T-helper 2 cell treated with Interferon-gamma antibody and Interleukin-4, amounts not matched to agents 5 μg/mL and 100 μg/mL, for 36 hours (primary cell): ENCODE results near the gene IL4I1.
"Not testable (repeated sequence)": the region's sequence is repeated elsewhere in the genome, so short reads cannot be mapped to it uniquely, and the experiment has no call there.

Source experiments
- DNase-seq: peaks from one replicate; pipeline ENCODE4 v3.0.0; 2021; ENCODE audit warnings: low spot score
- H3K27ac Mint-ChIP-seq: one replicate; pipeline ENCODE4 v1.8.0; 2021; ENCODE audit warnings: mild to moderate bottlenecking, mixed read lengths
- H3K27me3 Mint-ChIP-seq: one replicate; pipeline ENCODE4 v1.8.0; 2021; ENCODE audit warnings: low read depth, mixed read lengths
- H3K36me3 Mint-ChIP-seq: one replicate; pipeline ENCODE4 v1.8.0; 2021; ENCODE audit warnings: low read depth, mixed read lengths
- H3K4me1 Mint-ChIP-seq: one replicate; pipeline ENCODE4 v1.8.0; 2021; ENCODE audit warnings: low read depth, mixed read lengths
- H3K4me3 Mint-ChIP-seq: one replicate; pipeline ENCODE4 v1.8.0; 2022; ENCODE audit warnings: mild to moderate bottlenecking, moderate library complexity, mixed read lengths
- H3K9me3 Mint-ChIP-seq: one replicate; pipeline ENCODE4 v1.8.0; 2021; ENCODE audit warnings: mixed read lengths

IL4I1 gene

DNA sequence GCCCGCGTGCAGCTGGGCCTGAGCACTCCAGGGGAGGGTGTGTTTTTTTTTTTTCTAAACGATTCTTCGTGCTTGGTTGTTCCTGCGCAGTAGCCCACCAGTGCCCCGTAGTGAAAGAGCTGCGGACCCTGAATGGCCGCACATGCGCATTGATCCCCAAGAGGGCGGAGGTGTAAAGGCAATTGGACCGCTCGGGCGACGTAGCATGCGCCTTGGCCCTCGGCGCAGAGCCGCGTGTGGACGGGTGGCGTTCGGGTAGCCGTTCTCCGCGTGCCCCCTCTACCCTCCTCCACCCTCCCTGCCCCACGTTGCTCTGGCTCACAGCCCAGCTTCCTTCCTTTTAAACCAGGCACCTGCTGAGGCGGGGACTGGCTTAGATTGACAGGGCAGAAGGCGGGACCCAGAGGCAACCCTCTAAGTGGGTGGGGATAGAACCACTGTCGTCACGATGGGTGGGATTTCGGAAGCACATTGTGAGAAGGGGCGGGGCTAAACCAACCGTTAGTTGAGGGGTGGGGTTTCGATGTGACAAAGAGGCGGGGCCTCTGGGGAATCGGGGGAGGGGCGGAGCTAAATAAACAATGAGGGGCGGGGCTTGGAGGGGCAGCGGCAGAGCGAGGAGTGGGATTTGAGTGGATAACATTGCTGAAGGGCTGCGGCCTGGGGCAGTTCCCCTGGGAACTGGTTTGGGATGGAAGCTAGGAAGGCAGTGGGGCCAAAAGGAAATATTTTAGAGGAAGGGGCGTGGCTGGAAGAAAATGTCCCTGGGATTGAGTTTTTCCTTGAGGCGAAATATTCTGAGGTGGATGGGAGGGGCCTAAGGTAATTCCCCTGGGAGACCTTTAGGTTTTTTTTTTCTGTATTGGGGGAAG, 33.2 kb upstream of the IL4I1 start:
- H3K4me1 Mint-ChIP-seq, result peaks cover 40% of the 10 kb centered on the region
- DNase-seq, result peak; percentile 90
- peak overlapping the region; percentile 98 for H3K4me3 Mint-ChIP-seq
- H3K27me3 Mint-ChIP-seq, result no peaks in the 10 kb centered on the region
- H3K36me3 Mint-ChIP-seq, result peaks cover 46% of the 10 kb centered on the region
- H3K9me3 Mint-ChIP-seq, result no peaks in the 10 kb centered on the region
- peak overlapping the region; percentile 99 for H3K27ac Mint-ChIP-seq

DNA sequence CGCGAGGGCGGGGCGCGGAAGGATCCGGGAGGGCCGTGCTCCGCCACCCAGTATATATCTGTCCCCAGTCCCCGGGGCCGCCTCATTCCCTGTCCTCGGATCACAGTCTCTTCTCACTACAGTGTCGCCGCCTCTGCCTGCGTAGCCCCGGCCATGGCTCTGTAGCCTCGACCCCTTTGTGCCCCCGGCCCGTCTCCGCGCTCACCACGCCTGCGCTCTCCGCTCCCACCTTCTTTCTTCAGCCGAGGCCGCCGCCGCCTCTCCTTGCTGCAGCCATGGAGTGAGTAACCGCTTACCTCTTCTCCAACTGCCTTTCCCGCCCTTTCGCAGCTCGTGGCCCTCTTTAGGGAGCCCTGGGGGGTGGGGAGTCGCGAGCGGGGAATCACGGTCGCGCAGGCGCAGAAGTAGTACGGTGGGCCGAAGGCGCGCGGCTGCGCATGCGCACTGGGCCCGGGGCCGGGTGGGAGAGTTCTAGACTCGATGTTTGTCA, 32.5 kb upstream of the IL4I1 start, which contains the start of the genes ATF5 and NUP62:
ATF5 (plus strand) TSS at position 85 of the 490 bp plus-strand sequence. CDS start 1,646 bp downstream, outside the sequence.
NUP62 (minus strand) TSS at position 384 of the 490 bp plus-strand sequence. CDS start 19,697 bp downstream, outside the sequence.
- Mint-ChIP-seq H3K4me1 (peaks cover 40% of the 10 kb centered on the region), H3K36me3 (peaks cover 46% of the 10 kb centered on the region), H3K27me3 (no peaks in the 10 kb centered on the region), H3K9me3 (no peaks in the 10 kb centered on the region), H3K27ac (peak within 1 kb of the TSS; percentile 99), H3K4me3 (peak within 1 kb of the TSS; percentile 98)
- DNase-seq, result peak; percentile 90

- H3K27ac Mint-ChIP-seq, result peak overlapping the region; percentile 79
- H3K4me1 Mint-ChIP-seq, result peaks cover 33% of the 10 kb centered on the region
- DNase-seq, result no peak
- peak overlapping the region; percentile 98 for H3K4me3 Mint-ChIP-seq
- peaks cover 52% of the 10 kb centered on the region for H3K36me3 Mint-ChIP-seq
- H3K9me3 Mint-ChIP-seq, result no peaks in the 10 kb centered on the region
- no peaks in the 10 kb centered on the region for H3K27me3 Mint-ChIP-seq
Measured at GRCh38 chr19:49927526-49928264, 31.0 kb upstream of the IL4I1 start.

GRCh38 chr19:49926515-49926914, 29.8 kb upstream of the IL4I1 start:
- peaks cover 52% of the 10 kb centered on the region for H3K36me3 Mint-ChIP-seq
- H3K4me1 Mint-ChIP-seq, result peaks cover 33% of the 10 kb centered on the region
- DNase-seq, result no peak
- H3K4me3 Mint-ChIP-seq, result peak overlapping the region; percentile 43
- H3K27me3 Mint-ChIP-seq, result no peaks in the 10 kb centered on the region
- no peak overlapping the region for H3K27ac Mint-ChIP-seq
- H3K9me3 Mint-ChIP-seq, result no peaks in the 10 kb centered on the region

DNA sequence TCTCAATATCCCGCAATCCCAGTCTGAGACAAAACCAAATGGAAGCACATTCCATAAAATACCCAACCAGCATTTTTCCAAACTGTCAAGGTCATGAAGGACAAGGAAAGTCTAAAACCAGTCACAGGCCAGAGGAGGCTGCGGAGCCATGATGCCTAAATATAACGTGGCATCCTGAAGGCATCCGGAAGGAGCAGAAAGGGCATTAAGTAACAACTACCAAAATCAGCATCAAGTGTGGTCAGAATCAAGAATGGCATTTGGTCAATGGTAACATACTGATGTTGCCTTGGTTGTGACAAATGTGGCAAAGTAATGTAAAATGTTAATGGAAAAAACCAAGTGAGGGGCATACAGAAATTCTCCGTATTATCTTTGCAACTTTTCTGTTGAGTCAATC, 28.8 kb upstream of the IL4I1 start:
- Mint-ChIP-seq H3K4me1 (peaks cover 28% of the 10 kb centered on the region), H3K9me3 (no peaks in the 10 kb centered on the region), H3K4me3 (no peak overlapping the region), H3K36me3 (peaks cover 51% of the 10 kb centered on the region), H3K27me3 (no peaks in the 10 kb centered on the region), H3K27ac (no peak overlapping the region)
- no peak for DNase-seq

DNA sequence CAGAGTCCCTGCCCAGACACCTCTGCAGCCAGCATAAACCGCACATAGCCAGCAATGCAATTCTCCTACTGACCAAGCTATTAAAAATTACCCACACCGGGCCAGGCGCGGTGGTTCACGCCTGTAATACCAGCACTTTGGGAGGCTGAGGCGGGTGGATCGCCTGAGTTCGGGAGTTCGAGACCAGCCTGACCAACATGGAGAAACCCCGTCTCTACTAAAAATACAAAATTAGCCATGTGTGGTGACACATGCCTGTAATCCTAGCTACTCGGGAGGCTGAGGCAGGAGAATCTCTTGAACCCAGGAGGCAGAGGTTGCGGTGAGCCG, 28.2 kb upstream of the IL4I1 start:
- H3K27ac Mint-ChIP-seq, result not testable (repeated sequence)

GRCh38 chr19:49924004-49924880, 27.6 kb upstream of the IL4I1 start:
- H3K4me3 Mint-ChIP-seq, result no peak overlapping the region
- no peak for DNase-seq
- H3K9me3 Mint-ChIP-seq, result no peaks in the 10 kb centered on the region
- peaks cover 23% of the 10 kb centered on the region for H3K4me1 Mint-ChIP-seq
- no peak overlapping the region for H3K27ac Mint-ChIP-seq
- peaks cover 47% of the 10 kb centered on the region for H3K36me3 Mint-ChIP-seq
- H3K27me3 Mint-ChIP-seq, result no peaks in the 10 kb centered on the region

More for the DNA sequence above, 28.2 kb upstream of the IL4I1 start:
- not testable (repeated sequence) for DNase-seq, H3K27me3 Mint-ChIP-seq, H3K9me3 Mint-ChIP-seq, H3K4me3 Mint-ChIP-seq
- H3K4me1 Mint-ChIP-seq, result peaks cover 22% of the 10 kb centered on the region
- H3K36me3 Mint-ChIP-seq, result peaks cover 45% of the 10 kb centered on the region

DNA sequence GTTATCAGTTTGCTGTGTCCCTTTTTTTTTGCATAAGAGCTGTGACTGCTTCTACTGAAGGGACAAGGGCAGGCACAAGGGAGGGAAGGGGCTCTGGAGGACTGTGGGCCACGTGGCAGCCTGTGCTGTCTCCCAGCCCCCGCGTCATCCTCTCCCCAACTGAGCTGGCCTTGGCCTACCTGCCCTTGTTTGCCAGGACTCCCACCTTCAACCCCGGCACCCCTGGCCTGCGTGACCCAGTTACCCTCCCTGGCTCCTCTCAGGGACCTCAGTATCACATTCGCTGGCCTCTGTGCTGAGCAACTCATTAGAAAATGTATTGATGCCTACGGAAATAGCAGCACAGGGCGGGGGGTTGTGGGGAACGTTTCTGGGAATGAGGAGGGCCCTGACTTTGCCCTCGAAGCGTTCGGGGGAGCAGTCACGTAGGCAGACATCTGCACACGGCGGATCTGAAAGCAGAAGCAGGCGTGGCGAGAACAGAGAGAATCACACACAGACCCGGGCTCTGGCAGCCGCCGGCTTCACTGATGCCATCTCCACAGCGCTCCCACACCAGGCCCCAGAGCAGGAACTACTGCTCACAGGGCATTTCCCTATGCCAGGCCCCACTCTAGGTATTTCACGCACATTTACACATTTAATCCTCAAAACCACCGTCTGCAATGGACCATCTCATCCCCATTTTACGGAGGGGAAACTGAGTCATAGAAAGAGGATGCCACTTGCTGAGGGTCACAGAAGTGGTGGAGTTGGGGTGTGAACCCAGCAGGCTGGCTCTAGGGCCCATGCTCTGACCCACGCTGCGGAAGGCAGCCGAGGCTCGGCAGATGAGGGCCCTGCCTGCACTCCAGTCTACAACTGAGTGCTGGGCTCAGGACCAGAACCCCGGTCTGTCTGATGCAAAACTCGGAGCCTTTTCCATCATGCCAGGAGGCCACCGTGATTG, 26.6 kb upstream of the IL4I1 start:
- Mint-ChIP-seq H3K27me3 (no peaks in the 10 kb centered on the region), H3K36me3 (peaks cover 42% of the 10 kb centered on the region), H3K4me1 (peaks cover 23% of the 10 kb centered on the region), H3K4me3 (no peak overlapping the region), H3K27ac (no peak overlapping the region), H3K9me3 (no peaks in the 10 kb centered on the region)
- no peak for DNase-seq

DNA sequence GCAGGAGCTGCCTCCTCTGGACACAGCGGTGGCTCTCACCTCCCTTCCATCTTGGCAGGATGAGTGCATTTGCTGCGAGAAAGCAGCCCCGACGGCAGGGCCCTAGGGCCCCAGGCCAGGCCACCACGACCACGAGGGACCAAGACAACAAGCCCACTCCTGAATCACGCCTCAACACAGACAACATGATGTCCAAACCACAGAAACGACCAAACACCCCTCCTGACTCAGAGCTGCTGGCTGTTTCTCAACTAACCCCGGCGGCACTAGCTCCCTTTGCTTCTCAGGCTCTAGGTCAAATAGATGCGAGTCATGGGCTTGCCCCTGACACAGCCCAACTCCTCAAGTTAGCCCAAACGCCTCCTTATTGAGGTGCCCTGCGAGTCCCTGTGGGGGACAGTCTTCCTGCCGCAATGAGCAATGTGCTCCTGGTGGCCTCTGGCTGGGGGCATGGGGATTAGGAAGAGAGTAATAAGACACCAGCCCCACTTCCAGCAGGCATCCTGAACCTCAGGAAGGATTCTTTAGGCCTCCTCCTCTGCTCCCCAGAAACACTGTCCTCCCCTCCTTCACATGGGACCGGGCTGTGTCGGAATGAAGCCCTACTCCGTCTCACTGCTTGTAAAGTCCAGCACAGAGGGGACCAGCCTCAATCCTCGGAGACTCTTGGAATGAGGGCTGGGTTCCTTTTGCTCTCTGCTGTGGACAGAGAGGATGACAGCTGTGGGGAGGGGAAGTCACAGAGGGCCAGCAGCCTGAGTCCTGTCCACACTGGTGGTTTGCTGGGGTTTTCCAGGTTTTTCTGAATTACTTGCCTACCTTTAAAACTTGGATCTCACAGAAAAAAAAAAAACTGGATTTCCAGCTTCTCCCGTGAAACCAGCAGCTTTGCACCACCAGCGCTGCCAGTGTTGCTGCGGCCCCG, 25.4 kb upstream of the IL4I1 start:
- no peak overlapping the region for H3K27ac Mint-ChIP-seq
- H3K9me3 Mint-ChIP-seq, result no peaks in the 10 kb centered on the region
- peaks cover 39% of the 10 kb centered on the region for H3K36me3 Mint-ChIP-seq
- H3K27me3 Mint-ChIP-seq, result no peaks in the 10 kb centered on the region
- DNase-seq, result peak; percentile 12
- H3K4me1 Mint-ChIP-seq, result peaks cover 14% of the 10 kb centered on the region
- H3K4me3 Mint-ChIP-seq, result no peak overlapping the region

- H3K27me3 Mint-ChIP-seq, result no peaks in the 10 kb centered on the region
- DNase-seq, result no peak
- H3K27ac Mint-ChIP-seq, result no peak overlapping the region
- H3K36me3 Mint-ChIP-seq, result peaks cover 42% of the 10 kb centered on the region
- H3K4me3 Mint-ChIP-seq, result no peak overlapping the region
- no peaks in the 10 kb centered on the region for H3K9me3 Mint-ChIP-seq
- peaks cover 12% of the 10 kb centered on the region for H3K4me1 Mint-ChIP-seq
Measured at GRCh38 chr19:49920624-49921363, 24.1 kb upstream of the IL4I1 start.

DNA sequence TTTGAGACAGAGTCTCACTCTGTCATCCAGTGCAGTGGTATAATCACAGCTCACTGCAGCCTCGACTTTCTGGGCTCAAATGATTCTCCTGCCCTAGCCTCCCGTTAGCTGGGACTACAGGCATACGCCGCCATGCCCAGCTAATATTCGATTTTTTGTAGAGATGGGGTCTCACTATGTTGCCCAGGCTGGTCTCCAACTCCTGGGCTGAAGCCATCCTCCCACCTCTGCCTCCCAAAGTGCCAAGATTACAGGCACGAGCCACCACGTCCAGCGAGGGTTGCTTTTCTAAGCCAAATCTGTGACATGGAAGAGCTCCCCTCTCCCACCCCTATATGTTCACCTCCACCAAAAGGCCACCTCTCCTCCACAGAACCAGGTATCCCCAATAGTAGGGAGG, 21.4 kb upstream of the IL4I1 start:
- H3K36me3 Mint-ChIP-seq, result peaks cover 56% of the 10 kb centered on the region
- H3K9me3 Mint-ChIP-seq, result no peaks in the 10 kb centered on the region
- H3K27ac Mint-ChIP-seq, result no peak overlapping the region
- H3K27me3 Mint-ChIP-seq, result no peaks in the 10 kb centered on the region
- DNase-seq, result no peak
- H3K4me1 Mint-ChIP-seq, result peaks cover 12% of the 10 kb centered on the region
- H3K4me3 Mint-ChIP-seq, result no peak overlapping the region
